Breast epithelium (tissue), 4 donors: ENCODE data around the gene CRYBG2. TPM values are rescaled to one million over a fixed set of nuclear protein-coding genes. Genes with fewer than 3 reads are reported as not detected.

Experiments used
- DNase-seq, 2 donors: peaks; one replicate each; pipeline ENCODE4 v3.0.0-alpha.2; 2019; ENCODE audit warnings: low spot score in 2 of 2
- H3K27ac ChIP-seq, 2 donors: fragments of 200-600 bp; sonication (generic) in 1 of 2; one replicate each; pipeline ENCODE4 v1.5.1; 2016 to 2019; ENCODE audit warnings: mild to moderate bottlenecking in 1 of 2
- H3K27me3 ChIP-seq, 2 donors: fragments of 200-600 bp; sonication (generic) in 1 of 2; one replicate each; pipeline versions ENCODE4 v1.5.1 to v1.6.0; 2017 to 2019; ENCODE audit warnings: control low read depth in 1 of 2, mild to moderate bottlenecking in 1 of 2
- H3K36me3 ChIP-seq: fragments of 200-600 bp; one replicate; pipeline ENCODE4 v1.5.1; 2019
- H3K4me1 ChIP-seq, 2 donors: fragments of 200-600 bp; sonication (generic); one replicate each; pipeline ENCODE4 v1.5.1; 2016 to 2019; ENCODE audit warnings: control low read depth in 1 of 2
- H3K4me3 ChIP-seq, 3 donors: fragments of 200-600 bp; sonication (generic); 1 replicate in 2 of 3; 2 replicates in 1 of 3; pipeline ENCODE4 v1.5.1; 2016 to 2019; ENCODE audit warnings: mild to moderate bottlenecking in 3 of 3, moderate library complexity in 2 of 3
- H3K9me3 ChIP-seq, 2 donors: fragments of 200-600 bp; sonication (generic) in 1 of 2; one replicate each; pipeline ENCODE4 v1.5.1; 2016 to 2019; ENCODE audit warnings: control low read depth in 1 of 2
- POLR2A ChIP-seq: fragments of 450-650 bp; IDR thresholded peaks from one replicate; pipeline ENCODE4 v1.6.1; 2016; ENCODE audit warnings: antibody characterized with exemption, mild to moderate bottlenecking, moderate library complexity
- POLR2AphosphoS5 ChIP-seq, 3 donors: sonication (generic); formaldehyde crosslinking; IDR thresholded peaks; one replicate each; pipeline ENCODE4 v1.6.1; 2017; ENCODE audit warnings: antibody characterized with exemption in 3 of 3
- intact Hi-C: fragments of 100-400 bp; cut with DNase I; formaldehyde crosslinking; loops from one replicate; pipeline ENCODE4 v1.15.1; 2023; ENCODE audit warnings: low total_unique reads
- total RNA-seq, 3 donors: library from RNA; depleted of rRNA; stranded (reverse); fragments of >200 nt; gene quantifications; one replicate each; pipeline ENCODE4 v1.1.0, GENCODE V29; 2016
- TF ChIP-seq, protein P1 (sequence below), 3 donors: fragments of 450-650 bp; IDR thresholded peaks; one replicate each; pipeline ENCODE4 v1.5.1; 2016 to 2017; ENCODE audit warnings: antibody characterized with exemption in 3 of 3, mild to moderate bottlenecking in 3 of 3, moderate library complexity in 3 of 3

The CRYBG2 gene
- total RNA-seq, 3 donors from 2014 or later, result 0.66 TPM; not detected in 2

DNA sequence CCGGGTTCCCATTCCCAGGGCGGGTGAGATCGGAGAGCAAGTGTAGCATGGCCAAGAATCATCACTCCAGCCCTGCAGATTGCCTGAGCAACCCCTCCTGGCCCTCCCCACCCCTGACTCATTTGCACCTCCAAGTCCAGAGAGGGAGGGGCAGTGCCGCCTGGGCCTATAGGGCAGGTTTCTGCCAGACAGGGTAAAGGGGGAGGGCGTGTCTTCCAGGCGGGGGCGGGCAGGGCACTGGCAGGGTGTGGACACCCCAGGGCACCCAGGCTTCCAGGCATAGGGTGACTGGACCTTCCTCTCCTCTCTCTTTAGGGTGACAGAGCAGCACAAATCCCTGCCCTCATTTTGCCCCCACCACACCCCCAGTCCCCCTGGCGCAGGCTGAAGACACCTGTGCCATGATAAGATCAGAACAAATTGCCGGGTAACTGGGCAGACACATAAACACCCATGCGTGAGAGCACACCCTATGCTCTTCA, 3.2 kb upstream of the CRYBG2 start:
- intact Hi-C loops, result no loop called here

DNA sequence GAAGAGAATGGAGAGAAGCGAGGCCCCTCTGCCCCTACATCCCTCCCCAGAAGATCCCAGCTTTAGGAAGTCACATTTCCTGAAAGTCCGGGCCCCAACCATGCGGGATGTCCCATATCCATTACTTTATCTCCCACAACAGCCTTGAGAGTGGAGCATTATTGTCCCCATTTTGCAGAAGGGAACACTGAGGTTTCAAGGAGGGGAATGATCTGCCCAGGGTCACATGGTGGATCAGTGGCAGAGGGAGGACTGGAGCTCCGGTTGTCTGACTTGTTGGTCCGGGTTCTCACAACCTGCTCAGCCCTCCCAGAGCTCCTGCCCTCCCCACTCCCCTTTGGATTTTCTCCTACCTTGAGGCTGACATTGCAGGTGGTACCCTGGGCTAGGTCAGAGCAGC, 2.2 kb upstream of the CRYBG2 start:
- H3K27me3 ChIP-seq, result peaks cover 8 to 13% of the 10 kb centered on the region in 2 donors
- H3K9me3 ChIP-seq, result no peaks in the 10 kb centered on the region
- intact Hi-C loops, result no loop called here
- no peak for DNase-seq
- H3K36me3 ChIP-seq, result no peaks in the 10 kb centered on the region
- peaks cover 0 to 9% of the 10 kb centered on the region in 2 donors for H3K4me1 ChIP-seq
- no peak overlapping the region for H3K4me3 ChIP-seq
- TF ChIP-seq POLR2A (no peak), POLR2AphosphoS5 (IDR thresholded peaks at IDR 0.05) (no peak)
- TF ChIP-seq, protein P1, sequence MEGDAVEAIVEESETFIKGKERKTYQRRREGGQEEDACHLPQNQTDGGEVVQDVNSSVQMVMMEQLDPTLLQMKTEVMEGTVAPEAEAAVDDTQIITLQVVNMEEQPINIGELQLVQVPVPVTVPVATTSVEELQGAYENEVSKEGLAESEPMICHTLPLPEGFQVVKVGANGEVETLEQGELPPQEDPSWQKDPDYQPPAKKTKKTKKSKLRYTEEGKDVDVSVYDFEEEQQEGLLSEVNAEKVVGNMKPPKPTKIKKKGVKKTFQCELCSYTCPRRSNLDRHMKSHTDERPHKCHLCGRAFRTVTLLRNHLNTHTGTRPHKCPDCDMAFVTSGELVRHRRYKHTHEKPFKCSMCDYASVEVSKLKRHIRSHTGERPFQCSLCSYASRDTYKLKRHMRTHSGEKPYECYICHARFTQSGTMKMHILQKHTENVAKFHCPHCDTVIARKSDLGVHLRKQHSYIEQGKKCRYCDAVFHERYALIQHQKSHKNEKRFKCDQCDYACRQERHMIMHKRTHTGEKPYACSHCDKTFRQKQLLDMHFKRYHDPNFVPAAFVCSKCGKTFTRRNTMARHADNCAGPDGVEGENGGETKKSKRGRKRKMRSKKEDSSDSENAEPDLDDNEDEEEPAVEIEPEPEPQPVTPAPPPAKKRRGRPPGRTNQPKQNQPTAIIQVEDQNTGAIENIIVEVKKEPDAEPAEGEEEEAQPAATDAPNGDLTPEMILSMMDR (IDR thresholded peaks at IDR 0.05), result no peak
- no peak overlapping the region for H3K27ac ChIP-seq

More for the DNA sequence above, 3.2 kb upstream of the CRYBG2 start:
- peaks cover 8 to 24% of the 10 kb centered on the region in 2 donors for H3K27me3 ChIP-seq
- no peak for DNase-seq
- no peaks in the 10 kb centered on the region for H3K36me3 ChIP-seq
- H3K27ac ChIP-seq, result no peak overlapping the region
- no peaks in the 10 kb centered on the region for H3K9me3 ChIP-seq
- peaks cover 0 to 9% of the 10 kb centered on the region in 2 donors for H3K4me1 ChIP-seq
- H3K4me3 ChIP-seq, result no peak overlapping the region
- TF ChIP-seq POLR2AphosphoS5 (IDR thresholded peaks at IDR 0.05) (no peak), POLR2A (no peak)
- TF ChIP-seq, protein P1 (IDR thresholded peaks at IDR 0.05), result no peak

DNA sequence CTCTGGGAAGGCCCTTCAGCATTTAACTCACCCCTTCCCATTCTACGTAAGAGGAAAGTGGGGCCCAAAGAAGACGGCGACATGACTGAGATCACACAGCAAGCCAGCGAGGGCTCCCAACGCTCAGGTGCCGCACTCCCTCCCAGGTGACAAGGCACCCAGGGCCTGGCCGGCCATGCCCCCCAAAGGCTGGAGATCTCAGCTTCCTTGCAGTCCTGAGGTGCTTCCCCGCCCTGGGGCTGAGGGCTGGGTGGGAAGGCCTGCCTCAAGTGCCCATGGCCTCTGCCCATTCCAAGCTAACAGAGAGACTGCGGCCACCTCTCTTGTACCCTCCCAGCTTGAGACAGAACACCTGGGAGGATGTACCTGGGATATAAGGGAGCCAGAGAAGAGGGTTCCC, 1.0 kb upstream of the CRYBG2 start:
- intact Hi-C loops, result no loop called here
- TF ChIP-seq, protein P1 (IDR thresholded peaks at IDR 0.05), result no peak
- TF ChIP-seq POLR2A, result no peak
- no peak for TF ChIP-seq POLR2AphosphoS5 (IDR thresholded peaks at IDR 0.05)
- no peak for DNase-seq

GRCh38 chr1:26353210-26353859, 595 bp downstream of the CRYBG2 start:
- Histone ChIP-seq H3K27ac (no peak overlapping the region), H3K4me1 (no peaks in the 10 kb centered on the region), H3K27me3 (no peaks in the 10 kb centered on the region), H3K36me3 (no peaks in the 10 kb centered on the region), H3K9me3 (no peaks in the 10 kb centered on the region), H3K4me3 (no peak overlapping the region)
- TF ChIP-seq, protein P1 (IDR thresholded peaks at IDR 0.05), result no peak
- no peak for TF ChIP-seq POLR2A
- TF ChIP-seq POLR2AphosphoS5 (IDR thresholded peaks at IDR 0.05), result no peak
- no peak for DNase-seq
- intact Hi-C loops, result no loop called here

More for the DNA sequence above, 1.0 kb upstream of the CRYBG2 start:
- no peaks in the 10 kb centered on the region for H3K36me3 ChIP-seq
- H3K4me1 ChIP-seq, result no peaks in the 10 kb centered on the region
- H3K27me3 ChIP-seq, result peaks cover 1 to 2% of the 10 kb centered on the region in 2 donors
- no peak overlapping the region for H3K4me3 ChIP-seq
- H3K9me3 ChIP-seq, result no peaks in the 10 kb centered on the region
- H3K27ac ChIP-seq, result no peak overlapping the region

- Histone ChIP-seq H3K27me3 (no peaks in the 10 kb centered on the region), H3K4me1 (no peaks in the 10 kb centered on the region), H3K9me3 (no peaks in the 10 kb centered on the region), H3K27ac (no peak overlapping the region), H3K4me3 (no peak overlapping the region), H3K36me3 (no peaks in the 10 kb centered on the region)
- TF ChIP-seq, protein P1 (IDR thresholded peaks at IDR 0.05), result no peak
- TF ChIP-seq POLR2A, result no peak
- no peak for TF ChIP-seq POLR2AphosphoS5 (IDR thresholded peaks at IDR 0.05)
- DNase-seq, result no peak
- intact Hi-C loops, result no loop called here
These were observed 1.6 kb downstream of the CRYBG2 start for GRCh38 chr1:26352338-26352679.
